HG02884 (cell line): ENCODE measurements around the gene CHN2.
"Not testable (repeated sequence)": the region's sequence is repeated elsewhere in the genome, so short reads cannot be mapped to it uniquely, and the experiment has no call there.

Experiments used
- ATAC-seq: cut with Tn5 transposase; IDR thresholded peaks from one replicate; pipeline ENCODE4 v1.9.1; 2021; ENCODE audit warnings: mild to moderate bottlenecking, moderate library complexity; ENCODE audit not compliant: unreplicated experiment

The CHN2 gene

GRCh38 chr7:29185613-29186012, 9.0 kb upstream of the CHN2 start:
- no peak for ATAC-seq

GRCh38 chr7:29189743-29190201, 4.8 kb upstream of the CHN2 start:
- ATAC-seq: no peak

GRCh38 chr7:29190349-29191045, 4.1 kb upstream of the CHN2 start:
- ATAC-seq: no peak

- no peak for ATAC-seq
These were observed 2.3 kb upstream of the CHN2 start for GRCh38 chr7:29192323-29192722.

GRCh38 chr7:29192811-29193210, 1.8 kb upstream of the CHN2 start:
- no peak for ATAC-seq

- ATAC-seq: no peak
These were observed 1.0 kb upstream of the CHN2 start for GRCh38 chr7:29193316-29194205.

GRCh38 chr7:29194206-29194593, 375 bp upstream of the CHN2 start:
- no peak for ATAC-seq

- no peak for ATAC-seq
These were observed 1.6 kb downstream of the CHN2 start for GRCh38 chr7:29196191-29196590.

- no peak for ATAC-seq
These were observed 2.5 kb downstream of the CHN2 start for GRCh38 chr7:29196971-29197595.

- ATAC-seq: no peak
These were observed 3.3 kb downstream of the CHN2 start for GRCh38 chr7:29197916-29198315.

- ATAC-seq: no peak
These were observed 5.2 kb downstream of the CHN2 start for GRCh38 chr7:29199776-29200175.

- ATAC-seq: no peak
These were observed 8.1 kb downstream of the CHN2 start for GRCh38 chr7:29202651-29203069.

- no peak for ATAC-seq
These were observed 10.1 kb downstream of the CHN2 start for GRCh38 chr7:29204491-29205272.

GRCh38 chr7:29207162-29207801, 12.7 kb downstream of the CHN2 start:
- ATAC-seq: no peak

- ATAC-seq: no peak
These were observed 14.1 kb downstream of the CHN2 start for GRCh38 chr7:29208410-29209250.

- no peak for ATAC-seq
These were observed 15.2 kb downstream of the CHN2 start for GRCh38 chr7:29209745-29210144.

GRCh38 chr7:29212736-29213135, 18.2 kb downstream of the CHN2 start:
- ATAC-seq: not testable (repeated sequence)

GRCh38 chr7:29214056-29214455, 19.5 kb downstream of the CHN2 start:
- no peak for ATAC-seq

- no peak for ATAC-seq
These were observed 20.2 kb downstream of the CHN2 start for GRCh38 chr7:29214816-29215215.
